OCI-LY7 (cell line): ENCODE results near the gene CIB4. TPM values are rescaled to one million over a fixed set of nuclear protein-coding genes. Genes with fewer than 3 reads are reported as not detected.

ENCODE experiments used
- BruUV-seq: library from RNA; stranded (reverse); fragments of 400-500 nt; replicated peaks from 2 replicates; lab custom pipeline; 2021; lab: Mats Ljungman, UMichigan
- CTCF ChIA-PET: fragments of 300-600 bp; sonication (Branson Sonifier 250); formaldehyde crosslinking; loops from one replicate; lab custom pipeline; 2022; ENCODE audit warnings: antibody characterized with exemption; ENCODE audit not compliant: unreplicated experiment; lab: Charles Lee
- POLR2A ChIA-PET: fragments of 300-600 bp; sonication (Branson Sonifier 250); formaldehyde crosslinking; loops from one replicate; lab custom pipeline; 2022; ENCODE audit warnings: antibody characterized with exemption; lab: Charles Lee
- DNase-seq: peaks from one replicate; pipeline ENCODE4 v3.0.0-alpha.2; 2015; ENCODE audit warnings: low spot score
- H2AFZ ChIP-seq: fragments of 200-600 bp; sonication (generic), shearing (Covaris generic); 2 replicates; pipeline ENCODE4 v1.6.1; 2014; ENCODE audit warnings: mild to moderate bottlenecking, antibody characterized with exemption, low read length, moderate library complexity
- H3K27ac ChIP-seq: fragments of 200-600 bp; sonication (generic); 2 replicates; pipeline ENCODE4 v1.5.1; 2014; ENCODE audit warnings: mixed run types, low read depth, mild to moderate bottlenecking, moderate library complexity, low read length, inconsistent platforms; ENCODE audit not compliant: poor library complexity, severe bottlenecking
- H3K36me3 ChIP-seq: fragments of 200-600 bp; sonication (generic); 2 replicates; pipeline ENCODE4 v1.6.1; 2014; ENCODE audit warnings: mild to moderate bottlenecking, antibody characterized with exemption, low read length, moderate library complexity, mixed read lengths; ENCODE audit not compliant: insufficient read depth
- H3K4me1 ChIP-seq: fragments of 200-600 bp; sonication (generic); 2 replicates; pipeline ENCODE4 v1.5.1; 2014; ENCODE audit warnings: mild to moderate bottlenecking, low read length; ENCODE audit not compliant: insufficient read depth, poor library complexity, severe bottlenecking
- H3K4me2 ChIP-seq: fragments of 200-600 bp; sonication (generic); 2 replicates; pipeline ENCODE4 v1.6.1; 2014; ENCODE audit warnings: mild to moderate bottlenecking, low read length
- H3K4me3 ChIP-seq: fragments of 200-600 bp; sonication (generic); 2 replicates; pipeline ENCODE4 v1.5.1; 2014; ENCODE audit warnings: mild to moderate bottlenecking, low read depth, low read length; ENCODE audit not compliant: poor library complexity, severe bottlenecking
- H3K79me2 ChIP-seq: fragments of 200-600 bp; sonication (generic); 2 replicates; pipeline ENCODE4 v1.6.1; 2016; ENCODE audit warnings: low read depth, mild to moderate bottlenecking, low read length, moderate library complexity, mixed read lengths; ENCODE audit not compliant: insufficient read depth
- H3K9me2 ChIP-seq: fragments of 200-600 bp; sonication (generic); 2 replicates; pipeline ENCODE4 v1.6.1; 2016; ENCODE audit warnings: mild to moderate bottlenecking, low read length, mixed read lengths; ENCODE audit not compliant: insufficient read depth
- H3K9me3 ChIP-seq: fragments of 200-600 bp; sonication (generic); 2 replicates; pipeline ENCODE4 v1.6.1; 2014; ENCODE audit warnings: mild to moderate bottlenecking, mixed run types, low read length, mixed read lengths
- H4K20me1 ChIP-seq: fragments of 200-600 bp; sonication (generic); 2 replicates; pipeline ENCODE4 v1.6.1; 2014; ENCODE audit warnings: mild to moderate bottlenecking, antibody characterized with exemption, low read length, moderate library complexity, mixed read lengths; ENCODE audit not compliant: insufficient read depth
- CTCF ChIP-seq: fragments of 200-600 bp; sonication (generic); conservative IDR thresholded peaks from 2 replicates; pipeline ENCODE4 v1.5.1; 2014; ENCODE audit warnings: mild to moderate bottlenecking, antibody characterized with exemption, low read length, moderate library complexity, mixed read lengths
- EZH2phosphoT487 ChIP-seq: fragments of 200-600 bp; sonication (generic); IDR thresholded peaks from 2 replicates; pipeline ENCODE4 v1.6.1; 2018; ENCODE audit warnings: low read depth, borderline replicate concordance, mild to moderate bottlenecking, mixed run types, antibody characterized with exemption, low read length, moderate library complexity, mixed read lengths
- intact Hi-C: fragments of 100-400 bp; cut with micrococcal nuclease; formaldehyde crosslinking; loops from one replicate; pipeline ENCODE4 v1.10.0; 2022; ENCODE audit not compliant: unreplicated experiment
- total RNA-seq, 2 experiments: library from RNA; depleted of rRNA in 1 of 2; stranded (reverse); fragments of >200 nt in 1 of 2; shearing (Covaris generic) in 1 of 2; gene quantifications; 2 replicates each; pipeline ENCODE4 v1.2.3, GENCODE V29; 2014 to 2022

CIB4 gene
- total RNA-seq, 2 experiments from 2014 or later = not detected

GRCh38 chr2:26541401-26542193 is 99.6 kb downstream of the CIB4 start:
- intact Hi-C loops = no loop called here
- CTCF ChIA-PET = interaction anchor here (0.5 kb wide), 1 partner anchor 64 kb away, joined by 3 read pairs; the partner anchor contains the start of gene OTOF

GRCh38 chr2:26540961-26541360 is 100.2 kb downstream of the CIB4 start:
- no peaks in the 10 kb centered on the region for H3K9me2 ChIP-seq
- H4K20me1 ChIP-seq = no peaks in the 10 kb centered on the region
- intact Hi-C loops = no loop called here
- ChIA-PET POLR2A (interaction anchor here (0.6 kb wide), 1 partner anchor 916 kb away, joined by 7 read pairs; no protein-coding TSS in a partner anchor), CTCF (interaction anchor here (0.6 kb wide), 1 partner anchor 868 kb away, joined by 5 read pairs; the partner anchor contains the start of gene DTNB)
- H3K27ac ChIP-seq = no peak overlapping the region
- no peaks in the 10 kb centered on the region for H3K4me1 ChIP-seq
- no peaks in the 10 kb centered on the region for H3K36me3 ChIP-seq
- H3K79me2 ChIP-seq = no peaks in the 10 kb centered on the region
- H2AFZ ChIP-seq = no peak overlapping the region
- no peak for DNase-seq
- H3K4me3 ChIP-seq = no peak overlapping the region
- no TSS peak for BruUV-seq
- H3K9me3 ChIP-seq = no peaks in the 10 kb centered on the region
- TF ChIP-seq CTCF (no peak), EZH2phosphoT487 (no peak)
- H3K4me2 ChIP-seq = no peak overlapping the region

More at GRCh38 chr2:26541401-26542193, 99.6 kb downstream of the CIB4 start:
- Histone ChIP-seq H3K36me3 (no peaks in the 10 kb centered on the region), H3K27ac (no peak overlapping the region), H3K4me2 (no peak overlapping the region), H3K4me3 (no peak overlapping the region), H2AFZ (no peak overlapping the region), H3K9me3 (no peaks in the 10 kb centered on the region), H3K4me1 (no peaks in the 10 kb centered on the region), H4K20me1 (no peaks in the 10 kb centered on the region), H3K9me2 (no peaks in the 10 kb centered on the region), H3K79me2 (no peaks in the 10 kb centered on the region)
- BruUV-seq = no TSS peak
- DNase-seq = no peak
- POLR2A ChIA-PET = no interaction called here
- TF ChIP-seq CTCF (no peak), EZH2phosphoT487 (no peak)

GRCh38 chr2:26540306-26540705 is 100.9 kb downstream of the CIB4 start:
- no peak overlapping the region for H3K27ac ChIP-seq
- H3K9me2 ChIP-seq = no peaks in the 10 kb centered on the region
- DNase-seq = no peak
- ChIA-PET CTCF (interaction anchor here (0.6 kb wide), 1 partner anchor 867 kb away, joined by 5 read pairs; the partner anchor contains the start of gene DTNB), POLR2A (no interaction called here)
- no TSS peak for BruUV-seq
- no peaks in the 10 kb centered on the region for H3K9me3 ChIP-seq
- H3K36me3 ChIP-seq = no peaks in the 10 kb centered on the region
- intact Hi-C loops = no loop called here
- no peak for TF ChIP-seq CTCF
- TF ChIP-seq EZH2phosphoT487 = no peak
- H3K4me1 ChIP-seq = no peaks in the 10 kb centered on the region
- no peaks in the 10 kb centered on the region for H4K20me1 ChIP-seq
- no peaks in the 10 kb centered on the region for H3K79me2 ChIP-seq
- no peak overlapping the region for H2AFZ ChIP-seq
- H3K4me3 ChIP-seq = no peak overlapping the region
- H3K4me2 ChIP-seq = no peak overlapping the region
